Hypothalamus (tissue), 51 donors: ENCODE results near the gene GSG1L2.
"Not testable (repeated sequence)": the region's sequence is repeated elsewhere in the genome, so short reads cannot be mapped to it uniquely, and the experiment has no call there.

ENCODE experiments used
- DNase-seq, 51 donors: peaks; one replicate each; lab custom pipeline; 2025; lab: John Stamatoyannopoulos, UW

Gene GSG1L2

DNA sequence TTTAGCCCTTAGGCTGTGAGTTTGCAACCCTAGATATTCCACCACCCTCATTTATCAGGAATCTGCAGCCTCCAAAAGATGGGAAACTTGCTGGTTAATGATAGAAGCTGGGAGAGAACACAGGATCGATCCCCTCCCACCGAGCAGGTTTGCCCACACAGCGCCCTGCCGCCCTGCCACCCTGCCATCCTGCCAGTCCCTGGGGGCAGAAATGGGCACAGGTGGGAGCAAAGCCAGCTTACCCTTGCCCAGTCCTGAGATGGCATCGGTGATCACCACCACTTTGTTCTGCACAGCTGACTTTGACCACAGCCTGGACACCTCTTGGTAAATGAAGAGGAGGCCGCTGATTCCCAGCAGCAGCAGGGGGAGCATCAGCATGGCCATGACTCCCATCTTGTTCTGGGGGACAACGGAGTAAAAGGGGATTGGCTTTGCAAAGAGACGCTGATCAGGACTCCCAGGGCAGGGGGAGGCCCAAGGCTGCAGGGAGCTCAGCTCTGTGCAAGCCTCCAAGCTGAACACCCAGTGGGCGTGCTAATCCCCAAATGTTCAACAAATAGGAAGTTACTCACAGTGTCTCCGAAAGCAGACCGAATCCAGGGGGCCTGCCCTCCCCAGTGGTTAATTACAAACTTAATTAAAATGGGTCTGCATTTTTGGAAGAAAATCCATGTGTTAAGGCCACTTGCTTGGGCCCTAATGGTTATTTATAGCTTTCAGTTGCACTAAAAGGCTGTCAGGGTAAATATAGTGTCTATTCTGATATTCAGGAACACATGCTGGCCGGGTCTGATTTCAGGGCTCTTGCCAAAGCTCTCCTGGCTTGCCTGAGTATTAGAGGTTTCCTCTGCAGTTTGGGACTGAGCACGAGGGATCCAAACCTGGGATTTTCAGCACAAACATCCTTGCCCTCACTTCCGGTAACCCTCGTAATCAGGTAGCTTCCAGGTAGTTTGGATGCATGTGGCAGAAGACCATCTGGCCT lies 30.7 kb downstream of the GSG1L2 start, which contains the start of gene DHRS7C:
Gene DHRS7C (minus strand): TSS at position 704 of the 988 bp plus-strand sequence. CDS start 308 bp downstream, at position 396.
- DNase-seq, result peak in 2 of 51 donors; percentile 2

DNA sequence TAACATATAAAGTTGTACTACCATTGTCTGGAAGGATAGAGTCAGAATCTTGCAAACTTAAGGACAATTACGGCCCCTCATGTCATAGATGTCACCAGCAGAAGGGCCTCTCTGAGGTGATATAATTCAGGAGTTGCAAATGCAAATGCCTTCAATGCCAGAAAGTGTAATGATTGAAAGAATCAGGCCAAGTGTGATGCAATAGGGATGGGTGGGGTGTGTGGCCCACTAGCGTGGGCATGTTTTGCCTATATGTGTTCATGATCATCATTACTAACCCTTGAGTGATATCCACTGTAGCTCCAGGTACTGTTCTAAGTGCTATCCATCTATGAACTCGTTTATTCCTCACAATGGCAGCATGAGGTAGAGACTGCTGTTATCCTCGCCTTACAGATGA lies 31.6 kb downstream of the GSG1L2 start:
- no peak for DNase-seq

DNA sequence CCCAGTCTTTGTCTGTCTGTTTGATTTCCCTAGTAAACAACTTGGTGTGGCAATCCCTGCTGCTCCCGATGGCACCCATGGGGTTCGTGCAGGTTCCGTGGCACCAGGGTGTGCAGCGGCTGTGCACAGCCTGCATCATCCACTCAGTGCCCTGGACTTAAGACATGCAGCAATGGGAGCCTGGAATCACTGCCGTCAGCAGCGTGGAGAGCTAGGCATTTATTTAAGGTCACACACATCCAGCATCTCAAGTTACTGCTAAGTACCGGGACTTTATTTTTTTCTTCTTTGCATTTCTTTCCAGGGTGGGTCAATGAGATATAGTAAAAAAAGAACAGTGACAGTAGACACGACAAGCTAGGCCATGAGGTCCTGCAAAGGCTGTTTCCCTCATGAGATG lies 33.3 kb downstream of the GSG1L2 start:
- no peak for DNase-seq

DNA sequence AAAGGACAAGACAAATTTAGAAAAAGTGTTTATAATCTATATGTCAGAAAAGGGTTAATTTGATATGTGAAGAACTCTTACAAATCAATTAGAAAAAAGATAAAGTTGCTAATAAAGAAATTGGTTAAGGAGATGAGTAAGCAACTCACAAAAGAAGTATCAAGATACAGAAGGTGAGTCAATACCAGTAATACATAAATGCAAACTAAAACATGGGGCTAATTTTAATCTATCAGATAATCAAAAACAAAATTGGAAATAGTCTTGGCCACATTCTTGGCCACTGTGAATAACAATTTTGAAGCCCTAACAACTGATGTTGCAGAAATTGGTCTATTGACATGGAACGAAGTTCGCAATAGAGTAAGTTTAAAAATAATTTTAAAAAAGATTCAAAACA lies 37.3 kb downstream of the GSG1L2 start:
- no peak for DNase-seq

DNA sequence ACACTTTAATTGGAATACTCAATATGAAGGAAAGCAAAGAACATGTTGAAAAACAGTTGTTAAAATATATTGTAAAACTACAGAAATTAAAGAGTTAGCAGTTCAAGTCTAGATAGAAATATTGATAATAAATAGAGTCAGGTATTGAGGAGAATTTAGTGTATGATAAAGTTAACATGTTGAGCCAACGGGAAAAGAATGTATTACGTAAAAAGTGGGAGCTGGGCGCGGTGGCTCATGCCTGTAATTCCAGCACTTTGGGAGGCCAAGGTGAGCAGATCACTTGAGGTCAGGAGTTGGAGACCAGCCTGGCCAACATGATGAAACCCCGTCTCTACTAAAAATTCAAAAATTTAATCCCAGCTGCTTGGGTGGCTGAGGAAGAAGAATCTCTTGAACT lies 38.4 kb downstream of the GSG1L2 start:
- not testable (repeated sequence) for DNase-seq

DNA sequence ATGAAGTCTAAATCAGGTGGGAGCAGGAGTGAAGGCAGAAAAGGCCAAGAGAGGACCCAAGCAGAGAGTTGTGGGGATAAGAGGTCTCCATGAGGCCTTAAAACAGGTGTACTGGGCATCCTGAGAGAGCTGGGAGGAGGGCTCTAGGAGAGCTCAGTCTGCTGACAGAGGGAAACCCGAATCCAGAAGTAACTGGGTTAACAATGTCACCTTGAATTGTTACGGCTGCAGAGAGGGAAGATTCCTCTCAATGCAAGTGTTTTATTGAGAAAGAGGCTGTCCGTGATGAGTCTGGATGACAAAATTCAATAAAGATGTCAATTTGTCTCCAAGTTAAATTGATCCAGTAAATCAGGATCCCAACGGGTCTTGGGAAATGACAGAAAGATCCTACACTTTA lies 38.8 kb downstream of the GSG1L2 start:
- DNase-seq, result no peak

DNA sequence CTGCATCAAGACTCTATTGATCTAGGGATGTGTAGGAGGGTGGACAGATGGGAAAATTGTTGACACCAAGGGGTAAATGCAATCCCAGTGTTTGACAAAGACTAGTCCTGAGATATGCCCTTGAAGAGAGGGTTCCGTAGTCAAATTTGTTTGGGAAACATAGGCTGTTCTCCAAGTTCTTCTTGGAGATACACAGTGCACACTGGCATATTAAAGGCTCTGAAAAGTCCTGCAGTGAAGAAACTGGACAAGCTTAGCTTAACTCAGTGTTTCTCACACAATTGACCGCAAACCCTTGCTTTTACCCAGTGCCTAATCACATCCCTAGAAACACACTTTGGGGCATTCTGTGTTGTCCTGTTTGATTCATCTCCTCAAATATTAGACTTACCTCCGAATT lies 41.3 kb downstream of the GSG1L2 start:
- no peak for DNase-seq

DNA sequence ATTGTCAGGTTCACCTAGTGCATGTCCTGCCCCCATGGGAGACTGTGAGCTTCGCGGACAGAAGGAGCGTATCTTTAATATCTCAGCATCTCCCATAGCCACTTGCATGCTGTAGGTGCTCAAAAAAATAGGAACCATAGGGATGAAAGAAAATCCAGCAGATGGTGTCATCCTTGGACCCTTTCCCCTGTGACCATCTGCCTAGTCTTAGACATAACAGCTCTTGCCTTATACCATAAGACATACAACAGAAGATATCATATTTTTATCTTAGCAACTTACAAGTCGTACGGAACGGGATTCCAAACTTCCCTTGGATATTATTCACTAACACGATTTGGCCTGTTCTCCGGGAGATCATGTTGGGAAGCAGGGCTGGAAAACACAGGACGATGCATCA lies 45.0 kb downstream of the GSG1L2 start:
- no peak for DNase-seq

DNA sequence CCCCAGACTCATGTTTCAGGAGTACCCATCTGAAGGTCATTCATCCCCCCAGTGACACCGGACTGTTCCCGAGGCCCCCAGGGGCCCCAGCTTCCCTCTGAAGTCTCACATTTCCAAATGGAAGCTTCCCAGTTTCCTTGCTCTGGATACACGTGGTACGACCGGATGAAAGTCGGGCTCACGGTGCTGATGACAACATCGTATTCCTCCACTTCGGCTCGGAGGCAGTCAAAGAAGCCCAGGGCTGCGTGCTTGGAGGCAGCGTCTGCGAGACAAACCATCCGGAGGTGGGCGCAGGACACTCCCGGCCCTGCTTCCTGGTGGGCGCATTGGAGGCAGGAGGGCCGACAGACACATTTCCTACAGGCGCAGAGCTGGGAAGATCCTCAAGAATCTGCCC lies 49.2 kb downstream of the GSG1L2 start:
- DNase-seq, result peak in 1 of 51 donors; percentile 25

DNA sequence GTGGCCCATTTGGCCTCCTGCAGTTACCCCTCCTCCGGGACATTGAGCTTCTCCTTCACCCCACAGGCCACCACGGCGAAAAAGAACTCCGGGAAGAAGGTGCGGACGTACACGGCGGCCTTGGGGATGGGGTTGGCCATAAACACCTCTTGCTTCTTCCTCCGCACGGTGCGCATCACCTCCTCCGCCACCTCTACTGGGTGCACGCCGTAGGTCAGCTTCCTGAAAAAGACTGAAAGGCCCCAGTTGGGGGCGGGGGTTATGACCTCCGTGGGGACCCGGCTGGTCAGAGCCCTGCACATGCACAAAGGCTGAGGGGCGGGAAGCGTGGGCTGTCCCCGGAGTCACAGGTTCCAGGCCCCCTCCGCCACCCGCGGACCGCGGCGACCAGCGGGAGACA lies 50.4 kb downstream of the GSG1L2 start:
- DNase-seq, result no peak

DNA sequence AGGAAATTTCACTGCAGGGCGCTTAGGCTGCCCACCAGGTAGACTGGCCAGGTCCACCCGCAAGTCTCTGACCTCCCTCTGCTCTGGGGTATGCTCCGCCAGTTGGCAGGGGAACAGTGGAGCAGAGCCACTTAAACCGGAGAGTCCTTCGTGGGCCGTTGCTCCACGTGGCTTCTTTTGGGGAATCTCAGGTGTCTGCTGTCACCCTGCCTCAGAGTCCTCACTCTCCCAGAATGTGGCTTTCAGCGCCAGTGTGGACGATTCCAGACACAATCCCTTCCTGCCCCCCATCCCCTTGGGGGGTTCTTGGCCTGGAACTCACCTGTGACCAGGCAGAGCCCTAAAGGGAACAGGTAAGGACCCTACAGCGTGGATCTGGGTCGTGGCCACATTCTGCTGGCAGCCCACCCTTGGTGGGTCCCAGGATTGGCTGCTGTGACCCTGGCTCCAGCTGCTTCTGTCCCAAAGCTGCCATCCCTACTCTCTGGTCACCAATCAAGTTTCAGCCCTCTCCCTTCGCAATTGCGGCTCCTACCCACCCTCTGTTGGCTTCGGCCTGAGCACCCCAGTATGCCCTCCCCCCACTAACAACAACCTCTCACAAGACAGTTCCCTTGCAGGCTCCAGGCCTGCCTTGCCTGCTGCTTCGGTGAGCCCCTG lies 52.7 kb downstream of the GSG1L2 start:
- no peak for DNase-seq

DNA sequence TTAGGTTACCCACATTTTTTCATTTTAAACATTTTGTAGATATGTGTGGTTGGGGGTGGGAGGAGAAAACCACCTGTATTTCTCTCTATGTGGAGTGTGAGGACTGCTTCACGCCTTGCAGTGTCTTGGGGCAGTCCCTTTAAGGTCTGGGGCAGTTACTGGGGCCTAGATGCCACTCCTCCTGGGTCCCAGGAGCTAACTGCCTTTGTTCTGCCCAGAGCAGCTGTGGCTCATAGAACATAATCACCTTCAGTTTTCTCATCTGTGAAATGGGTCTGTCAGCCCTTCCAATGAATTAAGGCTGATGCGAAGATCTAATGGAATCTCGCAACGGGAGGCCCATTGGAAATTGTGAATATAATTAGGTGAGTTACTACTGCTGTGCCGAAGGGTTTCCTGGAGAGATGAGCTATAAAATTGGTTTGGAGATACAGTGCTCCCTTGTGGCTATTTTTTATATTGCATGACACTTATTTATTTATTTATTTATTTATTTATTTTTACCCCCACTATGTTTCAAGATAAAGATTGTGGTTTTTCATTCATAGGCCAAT lies 53.4 kb downstream of the GSG1L2 start:
- no peak for DNase-seq

DNA sequence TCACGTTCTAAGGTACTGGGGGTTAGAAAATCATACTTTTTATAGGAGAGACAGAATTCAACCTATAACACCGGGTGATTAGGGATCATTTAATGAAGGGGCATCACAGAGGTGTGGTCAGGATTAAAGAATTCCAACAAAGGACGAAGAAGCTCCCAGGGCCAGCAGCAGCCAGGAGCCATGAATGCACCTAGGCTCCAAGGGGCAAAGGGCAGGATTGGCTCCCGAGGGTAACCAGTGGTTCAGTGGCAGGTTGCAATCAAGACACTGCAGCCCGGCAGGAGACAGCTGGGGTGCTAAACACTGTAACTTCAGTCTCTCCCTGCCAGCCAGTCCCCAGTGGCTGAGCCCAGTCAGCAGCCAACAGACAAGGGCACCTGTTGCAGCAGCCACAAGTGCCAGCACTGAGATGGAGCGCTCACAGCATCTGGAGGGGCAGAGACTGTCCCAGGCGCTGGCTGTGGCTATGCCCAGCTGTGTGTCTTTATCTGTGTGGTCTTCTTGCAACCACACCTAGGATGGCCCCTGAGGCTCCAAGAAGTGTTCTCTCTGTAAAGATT lies 54.4 kb downstream of the GSG1L2 start:
- DNase-seq, result no peak

DNA sequence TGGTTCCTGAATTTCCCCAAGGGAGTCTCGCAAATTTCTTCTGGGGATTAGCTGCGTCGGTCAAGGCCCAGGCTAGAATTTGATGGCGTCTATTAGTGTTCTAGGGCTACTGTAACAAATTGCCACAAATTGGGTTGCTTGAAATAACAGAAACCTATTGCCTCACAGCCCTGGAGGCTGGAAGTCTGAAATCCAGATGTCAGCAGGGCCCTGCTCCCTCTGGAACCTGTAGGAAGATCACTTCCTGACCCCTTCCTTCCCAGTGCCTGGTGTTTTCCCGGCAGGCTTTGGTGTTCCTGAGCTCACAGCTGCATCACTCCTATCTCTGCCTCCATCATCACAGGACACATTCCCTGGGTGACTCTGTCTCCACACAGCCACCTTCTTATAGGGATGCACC lies 54.9 kb downstream of the GSG1L2 start:
- DNase-seq, result no peak

DNA sequence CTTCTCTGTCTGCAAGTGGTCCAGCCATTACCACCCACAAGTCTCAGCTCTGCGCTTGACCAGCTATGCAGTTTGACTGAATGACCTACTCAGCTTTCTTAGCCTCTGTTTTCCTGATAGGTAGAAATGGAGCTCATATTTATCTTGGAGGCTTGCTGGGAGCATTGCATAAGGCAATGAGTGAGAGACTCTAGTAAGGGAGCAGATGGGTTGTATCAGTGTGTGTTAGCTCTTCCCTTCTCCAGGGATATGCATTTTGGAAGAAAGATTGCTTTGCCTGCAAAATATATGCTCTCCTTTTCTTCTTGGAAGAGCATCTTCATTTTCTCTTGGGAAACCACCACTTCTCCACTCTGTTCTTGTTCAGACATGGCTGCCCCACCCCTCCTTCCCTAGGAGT lies 56.6 kb downstream of the GSG1L2 start:
- no peak for DNase-seq

DNA sequence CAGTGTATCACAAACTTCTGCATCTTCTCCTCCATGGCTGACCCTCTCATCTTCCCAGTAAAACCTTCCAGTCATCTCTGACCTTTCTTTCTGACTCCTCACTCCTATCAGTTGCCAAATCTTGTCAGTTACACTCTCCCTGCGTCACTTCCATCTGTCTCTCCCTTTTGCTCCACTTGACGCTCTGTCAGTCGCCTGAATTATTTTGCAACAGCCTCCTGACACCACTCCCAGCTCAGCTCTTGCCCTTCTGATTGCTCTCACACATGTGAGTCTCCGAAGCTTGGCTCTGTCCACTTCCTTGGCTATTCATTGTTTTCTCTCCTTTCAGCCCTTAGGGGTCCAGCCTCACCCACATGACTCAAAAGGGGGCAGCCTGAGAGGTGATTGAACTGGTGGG lies 58.2 kb downstream of the GSG1L2 start:
- no peak for DNase-seq

DNA sequence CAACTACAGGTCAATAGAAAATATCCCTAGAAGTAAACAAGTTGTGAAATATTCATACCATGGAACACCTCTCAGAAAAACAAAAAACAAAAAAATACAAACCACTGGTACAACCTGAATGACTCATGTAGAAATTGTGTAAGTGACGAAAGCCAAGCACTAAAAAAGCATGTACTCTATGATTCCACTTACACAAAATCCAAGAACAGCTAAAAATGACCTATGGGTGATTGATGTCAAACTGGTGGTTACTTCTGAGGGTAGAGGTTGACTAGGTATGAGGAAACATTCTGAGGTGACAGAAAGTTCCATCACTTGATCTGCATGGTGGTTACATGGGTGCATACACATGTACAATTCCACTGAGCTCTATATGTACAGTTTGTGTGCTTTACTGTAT lies 61.6 kb downstream of the GSG1L2 start:
- DNase-seq, result no peak

DNA sequence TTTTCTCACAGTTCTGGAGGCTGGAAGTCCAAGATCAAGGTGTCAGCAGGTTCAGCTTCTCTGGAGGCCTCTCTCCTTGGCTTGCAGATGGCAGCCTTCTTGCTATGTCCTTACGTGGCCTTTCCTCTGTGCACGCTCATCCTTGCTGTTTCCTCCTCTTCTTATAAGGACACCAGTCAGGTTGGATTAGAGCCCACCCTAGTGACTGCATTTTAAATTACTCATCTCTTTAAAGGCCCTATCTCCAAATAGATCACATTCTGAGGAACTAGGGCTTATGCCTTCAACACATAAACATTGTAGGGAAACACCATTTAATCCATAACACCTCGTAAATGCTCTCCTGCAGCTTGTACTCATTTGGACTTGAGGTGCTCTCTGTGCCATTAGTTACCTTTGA lies 66.8 kb downstream of the GSG1L2 start:
- DNase-seq, result no peak
